ENCODE data around the gene MCUR1. TPM values are rescaled to one million over a fixed set of nuclear protein-coding genes. Genes with fewer than 3 reads are reported as not detected.

The MCUR1 gene
- total and polyA plus RNA-seq, 2 of the 13 experiments (the other 11 are each of a cell fraction or from before 2014, with no cell fraction given) = 8.0 to 29.6 TPM

- TF ChIP-seq ZNF879 (CRISPR knock-in tag; IDR thresholded peaks at IDR 0.05) (peak; percentile 88; the same call in 1 of the 2 replicates), TFDP2 (CRISPR knock-in tag; IDR thresholded peaks at IDR 0.05) (peak; percentile 32), ZSCAN30 (CRISPR knock-in tag; IDR thresholded peaks at IDR 0.05) (peak; percentile 33; the same call in 1 of the 2 replicates), KMT2A (CRISPR knock-in tag; IDR thresholded peaks at IDR 0.05) (0 out of 2 replicates have a peak, but pooled peaks have one; percentile 43), TAF15 (IDR thresholded peaks at IDR 0.05; ENCODE audit: low read depth, low read length, poor library complexity, severe bottlenecking) (peak; percentile 58), ZNF33B (CRISPR knock-in tag; IDR thresholded peaks at IDR 0.05) (peak; percentile 98; the same call in 1 of the 2 replicates), DMTF1 (CRISPR knock-in tag; IDR thresholded peaks at IDR 0.05) (no peak), HNF4A (CRISPR knock-in tag; IDR thresholded peaks at IDR 0.05) (peak; percentile 53), RBM39 (IDR thresholded peaks at IDR 0.05; ENCODE audit: low read depth, low read length, poor library complexity, severe bottlenecking) (no peak), ZBTB7A (CRISPR knock-in tag; IDR thresholded peaks at IDR 0.05) (no peak), GABPB1 (CRISPR knock-in tag; IDR thresholded peaks at IDR 0.05) (no peak; the same call in 1 of the 2 replicates), NR2F6 (IDR thresholded peaks at IDR 0.05) (no peak), NR2F6 (CRISPR knock-in tag; IDR thresholded peaks at IDR 0.05) (no peak), ZNF770 (CRISPR knock-in tag; IDR thresholded peaks at IDR 0.05) (peak; percentile 86; the same call in 1 of the 2 replicates), RAD51 (IDR thresholded peaks at IDR 0.05; ENCODE audit: borderline replicate concordance) (no peak), GABPA (IDR thresholded peaks at IDR 0.05; ENCODE audit: low read depth, low read length) (no peak), GABPA (CRISPR knock-in tag; IDR thresholded peaks at IDR 0.05; ENCODE audit: low read depth) (no peak), HIVEP1 (CRISPR knock-in tag; IDR thresholded peaks at IDR 0.05) (peak; percentile 85), NCOR1 (IDR thresholded peaks at IDR 0.05; ENCODE audit: borderline replicate concordance, low read length) (peak; percentile 64; the same call in 1 of the 2 replicates), ZSCAN29 (CRISPR knock-in tag; conservative IDR thresholded peaks at IDR 0.05) (peak; percentile 63; the same call in 1 of the 2 replicates)
- TF ChIP-seq, protein P1, sequence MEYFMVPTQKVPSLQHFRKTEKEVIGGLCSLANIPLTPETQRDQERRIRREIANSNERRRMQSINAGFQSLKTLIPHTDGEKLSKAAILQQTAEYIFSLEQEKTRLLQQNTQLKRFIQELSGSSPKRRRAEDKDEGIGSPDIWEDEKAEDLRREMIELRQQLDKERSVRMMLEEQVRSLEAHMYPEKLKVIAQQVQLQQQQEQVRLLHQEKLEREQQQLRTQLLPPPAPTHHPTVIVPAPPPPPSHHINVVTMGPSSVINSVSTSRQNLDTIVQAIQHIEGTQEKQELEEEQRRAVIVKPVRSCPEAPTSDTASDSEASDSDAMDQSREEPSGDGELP (IDR thresholded peaks at IDR 0.05; ENCODE audit: borderline replicate concordance, low read depth) = no peak
- TF ChIP-seq, protein P2, sequence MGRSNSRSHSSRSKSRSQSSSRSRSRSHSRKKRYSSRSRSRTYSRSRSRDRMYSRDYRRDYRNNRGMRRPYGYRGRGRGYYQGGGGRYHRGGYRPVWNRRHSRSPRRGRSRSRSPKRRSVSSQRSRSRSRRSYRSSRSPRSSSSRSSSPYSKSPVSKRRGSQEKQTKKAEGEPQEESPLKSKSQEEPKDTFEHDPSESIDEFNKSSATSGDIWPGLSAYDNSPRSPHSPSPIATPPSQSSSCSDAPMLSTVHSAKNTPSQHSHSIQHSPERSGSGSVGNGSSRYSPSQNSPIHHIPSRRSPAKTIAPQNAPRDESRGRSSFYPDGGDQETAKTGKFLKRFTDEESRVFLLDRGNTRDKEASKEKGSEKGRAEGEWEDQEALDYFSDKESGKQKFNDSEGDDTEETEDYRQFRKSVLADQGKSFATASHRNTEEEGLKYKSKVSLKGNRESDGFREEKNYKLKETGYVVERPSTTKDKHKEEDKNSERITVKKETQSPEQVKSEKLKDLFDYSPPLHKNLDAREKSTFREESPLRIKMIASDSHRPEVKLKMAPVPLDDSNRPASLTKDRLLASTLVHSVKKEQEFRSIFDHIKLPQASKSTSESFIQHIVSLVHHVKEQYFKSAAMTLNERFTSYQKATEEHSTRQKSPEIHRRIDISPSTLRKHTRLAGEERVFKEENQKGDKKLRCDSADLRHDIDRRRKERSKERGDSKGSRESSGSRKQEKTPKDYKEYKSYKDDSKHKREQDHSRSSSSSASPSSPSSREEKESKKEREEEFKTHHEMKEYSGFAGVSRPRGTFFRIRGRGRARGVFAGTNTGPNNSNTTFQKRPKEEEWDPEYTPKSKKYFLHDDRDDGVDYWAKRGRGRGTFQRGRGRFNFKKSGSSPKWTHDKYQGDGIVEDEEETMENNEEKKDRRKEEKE (IDR thresholded peaks at IDR 0.05) = no peak
Observed at GRCh38 chr6:13813621-13814175, 659 bp downstream of the MCUR1 start (continued).

All from HepG2 (cell line).